Measurements from ENCODE around the gene SUCNR1. TPM values are rescaled to one million over a fixed set of nuclear protein-coding genes. Genes with fewer than 3 reads are reported as not detected.

The SUCNR1 gene
- total and polyA plus RNA-seq, 2 of the 13 experiments (the other 11 are each of a cell fraction or from before 2014, with no cell fraction given) = 0.03 TPM; not detected in 1

GRCh38 chr3:151906751-151907150 is 33.3 kb downstream of the SUCNR1 start:
- no peak overlapping the region for H3K4me3 ChIP-seq (replicated peaks in 1 of 3; ENCODE audit: insufficient read depth in 1 of 3, low read depth in 2 of 3, low read length in 3 of 3)
- no peaks in the 10 kb centered on the region for H3K36me3 ChIP-seq (replicated peaks in 1 of 2; ENCODE audit: control insufficient read depth in 1 of 2, insufficient read depth in 2 of 2, low read length in 2 of 2)
- no peaks in the 10 kb centered on the region for H4K20me1 ChIP-seq (ENCODE audit: insufficient read depth, low read length)
- WGBS (ENCODE audit: low lambda C conversion rate) = 0% methylated on average over 2 of the region's 2 CpGs
- ChIA-PET CTCF (ENCODE audit: low intra/inter-chr PET ratio, low total read pairs) (no interaction called here), POLR2A (no interaction called here)
- intact Hi-C loops (cut with micrococcal nuclease; ENCODE audit: unreplicated experiment) = no loop called here
- DNase-seq (ENCODE audit: low spot score) (no peak), FAIRE-seq (no peak), ATAC-seq (no peak)
- no peaks in the 10 kb centered on the region for H3K4me1 ChIP-seq (ENCODE audit: insufficient read depth, low read length)
- no peak overlapping the region for H3K9ac ChIP-seq (ENCODE audit: insufficient read depth, low read depth, low read length)
- no TSS peak for BruUV-seq (replicated peaks)
- H3K27me3 ChIP-seq (ENCODE audit: control insufficient read depth in 1 of 2, insufficient read depth in 2 of 2, low read length in 2 of 2) = no peaks in the 10 kb centered on the region
- no peak overlapping the region for H3K27ac ChIP-seq (ENCODE audit: extremely low read length, insufficient read depth, low read length)
- H3K4me2 ChIP-seq (ENCODE audit: low read depth, low read length) = no peak overlapping the region
- H3K9me3 ChIP-seq (ENCODE audit: low read length) = no peaks in the 10 kb centered on the region
- H2AFZ ChIP-seq (ENCODE audit: low read length) = no peak overlapping the region
- no peaks in the 10 kb centered on the region for H3K79me2 ChIP-seq (ENCODE audit: insufficient read depth, low read length)
- in situ Hi-C loops (cut with HindIII; ENCODE audit: extremely low pct_ligation_motif_present, low pct_unique_long_range_greater_than_20kb) = no loop called here
- TF ChIP-seq BORCS8-MEF2B (CRISPR knock-in tag; IDR thresholded peaks at IDR 0.05) (no peak), JDP2 (CRISPR knock-in tag; IDR thresholded peaks at IDR 0.05; ENCODE audit: borderline replicate concordance) (no peak), MTA3 (CRISPR knock-in tag; IDR thresholded peaks at IDR 0.05) (no peak), SAFB2 (CRISPR knock-in tag; IDR thresholded peaks at IDR 0.05; ENCODE audit: borderline replicate concordance, low read depth) (no peak), MAFK (conservative IDR thresholded peaks at IDR 0.05 in 1 of 2, IDR thresholded peaks at IDR 0.05 in 1 of 2; ENCODE audit: low read length in 2 of 2) (no peak), RORA (CRISPR knock-in tag; IDR thresholded peaks at IDR 0.05) (no peak), KLF15 (CRISPR knock-in tag; IDR thresholded peaks at IDR 0.05; ENCODE audit: borderline replicate concordance) (no peak), TFAP4 (IDR thresholded peaks at IDR 0.05; ENCODE audit: borderline replicate concordance, low read depth) (no peak), ZNF512B (CRISPR knock-in tag; IDR thresholded peaks at IDR 0.05; ENCODE audit: borderline replicate concordance) (no peak), HOMEZ (CRISPR knock-in tag; IDR thresholded peaks at IDR 0.05; ENCODE audit: low read depth) (no peak)
- TF ChIP-seq, protein P1, sequence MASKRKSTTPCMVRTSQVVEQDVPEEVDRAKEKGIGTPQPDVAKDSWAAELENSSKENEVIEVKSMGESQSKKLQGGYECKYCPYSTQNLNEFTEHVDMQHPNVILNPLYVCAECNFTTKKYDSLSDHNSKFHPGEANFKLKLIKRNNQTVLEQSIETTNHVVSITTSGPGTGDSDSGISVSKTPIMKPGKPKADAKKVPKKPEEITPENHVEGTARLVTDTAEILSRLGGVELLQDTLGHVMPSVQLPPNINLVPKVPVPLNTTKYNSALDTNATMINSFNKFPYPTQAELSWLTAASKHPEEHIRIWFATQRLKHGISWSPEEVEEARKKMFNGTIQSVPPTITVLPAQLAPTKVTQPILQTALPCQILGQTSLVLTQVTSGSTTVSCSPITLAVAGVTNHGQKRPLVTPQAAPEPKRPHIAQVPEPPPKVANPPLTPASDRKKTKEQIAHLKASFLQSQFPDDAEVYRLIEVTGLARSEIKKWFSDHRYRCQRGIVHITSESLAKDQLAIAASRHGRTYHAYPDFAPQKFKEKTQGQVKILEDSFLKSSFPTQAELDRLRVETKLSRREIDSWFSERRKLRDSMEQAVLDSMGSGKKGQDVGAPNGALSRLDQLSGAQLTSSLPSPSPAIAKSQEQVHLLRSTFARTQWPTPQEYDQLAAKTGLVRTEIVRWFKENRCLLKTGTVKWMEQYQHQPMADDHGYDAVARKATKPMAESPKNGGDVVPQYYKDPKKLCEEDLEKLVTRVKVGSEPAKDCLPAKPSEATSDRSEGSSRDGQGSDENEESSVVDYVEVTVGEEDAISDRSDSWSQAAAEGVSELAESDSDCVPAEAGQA (IDR thresholded peaks at IDR 0.05; ENCODE audit: low read depth) = no peak
- TF ChIP-seq, protein P1 (CRISPR knock-in tag; IDR thresholded peaks at IDR 0.05; ENCODE audit: borderline replicate concordance) = no peak
